BE2C (cell line): ENCODE results near the gene SLC17A6.

ENCODE experiments used
- DNase-seq: peaks from one replicate; pipeline ENCODE4 v3.0.0-alpha.2; 2020
- H3K27me3 ChIP-seq: fragments of 250-450 bp; sonication (Bioruptor Pico); 2 replicates; pipeline ENCODE4 v1.5.1; 2020; ENCODE audit warnings: mild to moderate bottlenecking
- H3K36me3 ChIP-seq: fragments of 250-450 bp; sonication (Bioruptor Pico); 2 replicates; pipeline ENCODE4 v1.5.1; 2020; ENCODE audit warnings: mild to moderate bottlenecking
- H3K4me1 ChIP-seq: fragments of 250-450 bp; sonication (Bioruptor Pico); 2 replicates; pipeline ENCODE4 v1.5.1; 2020
- H3K4me3 ChIP-seq: 2 replicates; pipeline ENCODE4 v1.5.1; 2011; ENCODE audit warnings: low read depth, low read length
- H3K9me3 ChIP-seq: fragments of 250-450 bp; sonication (Bioruptor Pico); 2 replicates; pipeline ENCODE4 v1.5.1; 2020
- TF ChIP-seq, protein P1 (sequence below): IDR thresholded peaks from 2 replicates; pipeline ENCODE4 v1.5.1; 2012; ENCODE audit warnings: mild to moderate bottlenecking, low read depth, low read length

SLC17A6 gene

DNA sequence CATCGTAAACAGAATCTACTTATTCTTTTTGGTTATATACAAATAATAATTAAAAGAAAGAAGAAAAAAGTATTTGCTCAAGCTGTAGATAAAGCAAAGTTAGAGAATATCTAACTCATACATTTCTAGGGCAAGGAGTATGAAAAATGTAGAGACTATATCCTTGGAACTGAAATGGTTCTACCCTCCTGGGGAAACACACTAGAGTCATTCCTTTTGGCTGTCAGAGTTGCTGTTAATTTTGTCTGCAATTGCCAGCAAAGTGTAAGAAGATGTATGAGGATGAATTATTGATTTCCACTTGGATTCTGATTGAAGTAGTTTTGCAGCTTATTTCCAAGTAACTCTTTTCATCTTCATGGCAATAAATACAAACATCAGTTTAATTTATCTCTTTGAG lies 69.1 kb downstream of the SLC17A6 start:
- Histone ChIP-seq H3K4me1 (no peaks in the 10 kb centered on the region), H3K36me3 (no peaks in the 10 kb centered on the region), H3K9me3 (no peaks in the 10 kb centered on the region), H3K27me3 (no peaks in the 10 kb centered on the region), H3K4me3 (no peak overlapping the region)
- TF ChIP-seq, protein P1, sequence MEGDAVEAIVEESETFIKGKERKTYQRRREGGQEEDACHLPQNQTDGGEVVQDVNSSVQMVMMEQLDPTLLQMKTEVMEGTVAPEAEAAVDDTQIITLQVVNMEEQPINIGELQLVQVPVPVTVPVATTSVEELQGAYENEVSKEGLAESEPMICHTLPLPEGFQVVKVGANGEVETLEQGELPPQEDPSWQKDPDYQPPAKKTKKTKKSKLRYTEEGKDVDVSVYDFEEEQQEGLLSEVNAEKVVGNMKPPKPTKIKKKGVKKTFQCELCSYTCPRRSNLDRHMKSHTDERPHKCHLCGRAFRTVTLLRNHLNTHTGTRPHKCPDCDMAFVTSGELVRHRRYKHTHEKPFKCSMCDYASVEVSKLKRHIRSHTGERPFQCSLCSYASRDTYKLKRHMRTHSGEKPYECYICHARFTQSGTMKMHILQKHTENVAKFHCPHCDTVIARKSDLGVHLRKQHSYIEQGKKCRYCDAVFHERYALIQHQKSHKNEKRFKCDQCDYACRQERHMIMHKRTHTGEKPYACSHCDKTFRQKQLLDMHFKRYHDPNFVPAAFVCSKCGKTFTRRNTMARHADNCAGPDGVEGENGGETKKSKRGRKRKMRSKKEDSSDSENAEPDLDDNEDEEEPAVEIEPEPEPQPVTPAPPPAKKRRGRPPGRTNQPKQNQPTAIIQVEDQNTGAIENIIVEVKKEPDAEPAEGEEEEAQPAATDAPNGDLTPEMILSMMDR, result no peak
- no peak for DNase-seq

DNA sequence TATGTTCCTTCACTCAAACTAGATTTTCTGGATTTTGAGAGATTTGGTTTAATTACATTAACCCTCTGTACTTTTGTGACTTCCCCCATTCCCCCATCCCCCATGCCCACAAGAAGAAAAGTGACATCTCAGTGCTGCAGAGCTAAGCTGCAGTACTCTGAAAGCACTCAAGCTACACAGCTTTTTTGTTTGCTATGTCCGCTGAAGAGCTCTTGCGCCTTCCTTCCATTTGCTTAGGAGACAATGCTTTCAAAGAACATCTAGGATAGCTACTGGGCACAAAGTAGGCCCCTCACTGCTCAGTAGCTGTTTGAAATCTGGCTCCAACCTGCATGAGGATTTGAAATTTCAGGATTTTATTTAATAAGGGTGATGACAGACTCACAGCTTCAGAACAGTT lies 69.7 kb downstream of the SLC17A6 start:
- DNase-seq, result no peak
- H3K4me1 ChIP-seq, result no peaks in the 10 kb centered on the region
- no peaks in the 10 kb centered on the region for H3K27me3 ChIP-seq
- H3K9me3 ChIP-seq, result no peaks in the 10 kb centered on the region
- H3K36me3 ChIP-seq, result no peaks in the 10 kb centered on the region
- TF ChIP-seq, protein P1, result no peak
- H3K4me3 ChIP-seq, result no peak overlapping the region

DNA sequence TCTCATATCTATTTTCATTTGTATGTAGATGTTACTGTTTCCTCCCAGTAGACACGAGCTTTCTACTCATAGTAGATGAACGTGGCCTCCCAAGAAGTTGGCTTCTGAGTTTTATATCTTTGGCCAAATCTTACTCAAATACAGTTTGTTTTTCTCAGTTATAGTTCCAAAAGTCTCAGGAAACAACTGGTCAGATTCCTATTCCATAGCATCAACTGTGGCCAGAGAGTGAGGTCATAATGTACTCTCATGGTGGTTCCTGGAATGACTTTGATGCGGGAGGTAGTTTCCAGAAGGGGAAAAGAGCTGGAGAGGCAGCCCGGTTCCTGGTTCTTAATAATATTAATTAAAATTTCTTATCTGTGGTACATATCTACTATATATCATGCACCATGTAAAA lies 77.3 kb downstream of the SLC17A6 start:
- H3K4me1 ChIP-seq, result no peaks in the 10 kb centered on the region
- DNase-seq, result no peak
- H3K27me3 ChIP-seq, result no peaks in the 10 kb centered on the region
- no peaks in the 10 kb centered on the region for H3K9me3 ChIP-seq
- H3K36me3 ChIP-seq, result no peaks in the 10 kb centered on the region
- TF ChIP-seq, protein P1, result no peak
- no peak overlapping the region for H3K4me3 ChIP-seq

DNA sequence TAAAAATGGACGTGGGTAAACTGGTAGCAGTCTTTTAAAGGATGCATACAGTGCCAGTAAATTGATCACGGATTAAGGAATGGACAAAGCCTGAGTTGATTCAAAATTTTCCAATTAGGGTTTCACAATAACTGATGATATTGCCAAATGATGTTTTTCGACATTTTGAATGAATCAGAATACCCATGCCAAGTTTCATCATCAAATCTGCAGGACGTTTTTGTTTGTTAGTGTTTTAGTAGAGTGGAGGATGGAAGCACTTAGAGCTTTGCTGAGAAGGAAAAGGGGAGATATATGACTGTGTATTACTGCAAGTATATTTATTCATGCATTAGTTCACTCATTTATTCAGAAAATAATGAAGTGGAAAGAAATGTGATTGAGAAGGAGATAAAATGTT lies 78.3 kb downstream of the SLC17A6 start:
- DNase-seq, result no peak

DNA sequence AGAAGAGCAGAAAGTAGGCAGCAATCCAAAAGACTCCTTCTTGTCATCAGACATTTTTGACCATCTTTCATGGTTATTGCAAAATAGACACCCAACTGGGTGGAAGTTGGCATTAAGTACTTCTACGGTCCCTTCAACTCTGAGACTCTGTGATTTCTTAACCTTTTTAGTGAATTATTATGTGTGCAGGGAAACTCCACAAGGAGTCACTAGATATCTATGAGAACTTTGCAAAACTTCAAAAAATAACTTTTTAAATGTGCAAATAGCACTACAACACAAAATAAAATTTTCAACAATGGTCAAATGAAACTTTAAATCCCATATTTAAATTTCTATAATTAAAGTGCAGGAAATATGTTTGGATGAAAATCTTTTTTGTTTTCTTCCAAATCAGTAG lies 88.7 kb downstream of the SLC17A6 start:
- Histone ChIP-seq H3K9me3 (no peaks in the 10 kb centered on the region), H3K4me3 (no peak overlapping the region), H3K36me3 (no peaks in the 10 kb centered on the region), H3K27me3 (no peaks in the 10 kb centered on the region), H3K4me1 (no peaks in the 10 kb centered on the region)
- no peak for DNase-seq
- TF ChIP-seq, protein P1, result no peak

More for the DNA sequence above, 78.3 kb downstream of the SLC17A6 start:
- no peaks in the 10 kb centered on the region for H3K4me1 ChIP-seq
- TF ChIP-seq, protein P1, result no peak
- no peak overlapping the region for H3K4me3 ChIP-seq
- no peaks in the 10 kb centered on the region for H3K36me3 ChIP-seq
- H3K9me3 ChIP-seq, result no peaks in the 10 kb centered on the region
- H3K27me3 ChIP-seq, result no peaks in the 10 kb centered on the region
